ENCODE results near the gene TMEM185B.
"Not testable (repeated sequence)": the region's sequence is repeated elsewhere in the genome, so short reads cannot be mapped to it uniquely, and the experiment has no call there.

Gene TMEM185B

DNA sequence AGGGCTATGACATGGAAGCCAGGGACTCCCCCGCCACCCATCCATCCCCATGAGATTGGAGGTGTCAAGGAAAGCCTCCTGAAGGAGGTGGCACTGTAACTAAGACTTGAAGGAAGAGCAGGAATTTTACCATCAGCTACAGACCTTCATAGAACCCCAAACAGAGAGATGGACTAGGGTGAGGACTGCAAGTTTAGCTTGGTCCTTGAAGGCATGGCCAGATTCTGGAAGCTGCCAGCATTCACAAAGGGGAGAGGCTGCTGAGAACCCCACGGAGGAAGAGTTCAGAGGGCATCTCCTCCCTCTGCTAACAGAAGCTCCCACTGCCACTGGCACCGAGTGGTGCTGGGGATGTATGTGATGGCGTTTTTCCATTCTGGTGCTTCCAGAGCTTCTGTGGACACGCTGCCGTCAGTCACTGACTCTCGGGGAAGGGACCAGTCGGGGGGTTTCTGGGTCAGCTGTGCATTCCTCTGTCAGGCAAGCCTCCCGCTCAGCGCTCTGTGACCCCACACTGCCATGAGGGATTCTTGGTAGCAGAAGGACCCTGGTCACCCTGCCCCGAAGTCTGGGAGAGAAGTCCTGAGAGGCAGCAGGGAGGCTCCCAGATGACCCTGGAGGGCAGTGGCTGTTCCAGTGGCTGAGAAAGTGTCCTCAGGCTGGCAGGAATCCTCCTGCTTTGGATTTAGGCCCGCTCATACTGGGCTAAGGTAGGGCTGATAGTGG, 18.1 kb downstream of the TMEM185B start:
- DNase-seq = no peak

DNA sequence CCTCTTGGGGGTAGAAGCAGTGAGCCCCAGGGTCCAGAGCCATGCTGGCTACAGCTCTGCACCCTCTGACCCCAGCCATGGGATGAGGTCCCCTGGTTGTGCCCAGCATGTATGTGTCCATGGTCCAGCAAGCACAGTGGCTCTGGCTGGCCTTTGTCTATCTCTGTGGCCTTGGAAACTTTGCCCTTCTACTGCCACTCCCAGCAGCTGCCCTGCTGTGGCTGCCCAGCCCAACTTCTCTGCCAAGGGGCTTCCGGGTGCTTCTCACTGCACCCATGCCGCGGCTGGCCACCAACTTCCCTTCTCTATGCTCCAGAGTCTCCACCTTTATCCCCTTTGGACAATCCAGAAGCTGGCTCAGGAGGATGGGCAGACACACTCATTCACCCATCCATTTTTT, 18.8 kb downstream of the TMEM185B start:
- no peak for DNase-seq

DNA sequence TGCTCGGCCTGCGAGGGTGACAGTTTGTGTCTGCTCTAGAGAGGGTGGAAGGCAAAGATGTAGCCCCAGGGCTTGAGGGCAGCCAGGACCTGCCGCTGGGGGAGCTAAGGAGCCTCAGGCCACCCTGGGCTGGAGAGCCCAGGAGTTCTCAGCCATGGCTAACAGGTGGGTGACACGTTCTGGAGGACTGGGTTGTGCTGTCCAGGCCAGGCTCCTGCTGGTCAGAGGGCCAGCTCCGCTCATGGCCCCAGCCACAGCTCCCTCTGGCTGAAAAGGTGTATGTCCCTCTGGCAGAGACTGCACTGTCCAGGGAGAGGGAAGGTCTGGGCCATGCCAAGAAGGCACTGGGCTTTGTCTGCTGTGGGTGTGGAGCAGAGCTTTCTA, 19.2 kb downstream of the TMEM185B start:
- no peak for DNase-seq

DNA sequence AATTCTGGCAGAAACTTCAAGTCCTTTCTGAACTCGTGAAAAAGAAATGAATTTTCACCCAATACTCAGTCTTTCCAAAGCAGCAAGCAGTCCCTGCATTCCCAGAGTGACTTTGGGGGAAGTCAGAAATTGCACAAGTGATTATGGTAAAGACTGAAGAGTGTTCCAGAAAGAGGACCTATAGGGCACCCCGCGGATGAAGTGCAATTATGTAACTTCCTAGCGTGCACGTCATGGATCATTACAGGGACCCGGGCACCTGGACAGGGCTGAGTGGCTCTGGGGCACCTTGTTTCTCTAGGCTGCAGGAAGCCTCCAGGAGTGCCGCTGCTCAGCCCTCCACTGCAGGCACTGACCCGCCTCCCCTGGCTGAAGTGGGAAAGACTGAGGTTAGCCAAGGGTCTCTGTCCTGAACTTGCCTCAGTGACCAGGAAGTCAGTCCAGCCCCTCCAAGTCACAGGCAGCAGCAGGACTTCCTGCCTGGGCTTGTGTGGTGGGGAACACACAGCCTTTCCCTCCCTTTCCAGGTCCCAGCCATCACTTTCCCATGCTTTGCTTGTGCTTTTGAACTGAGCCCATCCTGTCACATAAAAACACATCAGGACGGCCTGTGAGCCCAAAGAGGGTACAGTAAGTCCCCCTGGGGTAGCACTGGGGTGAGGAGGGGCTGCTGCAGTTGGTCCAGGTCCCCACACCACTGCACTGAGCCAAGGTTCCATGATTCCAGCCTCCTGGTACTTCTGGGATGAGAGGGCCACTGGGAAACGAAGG, 19.8 kb downstream of the TMEM185B start:
- no peak for DNase-seq

DNA sequence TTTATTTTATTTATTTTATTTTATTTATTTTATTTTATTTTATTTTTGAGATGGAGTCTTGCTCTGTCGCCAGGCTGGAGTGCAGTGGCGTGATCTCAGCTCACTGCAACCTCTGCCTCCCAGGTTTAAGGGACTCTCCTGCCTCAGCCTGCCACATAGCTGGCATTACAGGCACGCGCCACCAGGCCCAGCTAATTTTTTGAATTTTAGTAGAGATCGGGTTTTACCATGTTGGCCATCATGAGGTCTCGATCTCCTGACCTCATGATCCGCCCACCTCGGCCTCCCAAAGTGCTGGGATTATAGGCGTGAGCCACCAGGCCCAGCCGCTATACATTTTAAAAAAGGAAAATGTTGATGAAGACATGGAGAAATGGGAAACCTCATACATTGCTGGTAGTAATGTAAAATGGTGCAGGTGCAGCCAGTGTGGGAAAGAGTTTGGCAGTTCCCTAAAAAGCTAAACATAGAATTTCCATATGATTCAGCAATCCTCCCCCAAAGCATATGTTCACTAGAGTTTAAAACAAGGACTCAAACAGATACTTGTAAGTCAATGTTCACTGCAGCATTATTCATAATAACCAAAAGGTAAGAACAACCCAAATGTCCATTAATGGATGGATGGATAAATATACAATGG, 23.3 kb downstream of the TMEM185B start:
- not testable (repeated sequence) for DNase-seq

DNA sequence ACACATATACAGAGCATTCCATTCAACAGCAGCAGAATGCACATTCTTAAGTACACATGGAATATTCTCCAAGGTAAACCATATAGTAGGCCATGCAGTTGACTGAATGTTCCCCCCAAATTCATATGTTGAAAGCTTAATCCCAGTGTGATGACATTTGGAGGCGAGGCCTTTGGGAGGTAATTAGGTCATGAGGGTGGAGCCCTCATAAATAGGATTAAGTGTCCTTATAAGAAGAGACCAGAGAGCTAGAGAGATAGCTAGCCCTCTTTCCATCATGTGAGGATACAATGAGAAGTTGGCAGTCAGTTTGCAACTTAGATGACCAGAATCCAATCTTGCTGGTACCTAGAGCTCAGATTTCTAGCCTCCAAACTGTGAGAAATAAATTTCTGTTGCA, 27.6 kb downstream of the TMEM185B start:
- DNase-seq = no peak

DNA sequence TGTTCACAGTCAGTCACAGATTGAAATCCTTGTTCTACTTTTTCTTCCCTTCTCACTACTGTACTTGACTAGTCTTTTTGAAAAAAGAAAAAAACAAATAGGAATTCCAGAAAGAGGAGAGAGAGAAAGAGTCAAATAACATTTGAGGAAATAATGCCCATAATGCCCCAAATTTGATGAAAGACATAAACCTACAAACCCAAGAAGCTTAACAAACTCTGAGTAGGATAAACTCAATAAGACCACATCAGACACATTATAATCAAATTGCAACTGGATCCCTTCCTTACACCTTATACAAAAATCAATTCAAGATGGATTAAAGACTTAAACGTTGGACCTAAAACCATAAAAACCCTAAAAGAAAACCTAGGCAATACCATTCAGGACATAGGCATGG, 30.9 kb downstream of the TMEM185B start:
- DNase-seq = no peak

DNA sequence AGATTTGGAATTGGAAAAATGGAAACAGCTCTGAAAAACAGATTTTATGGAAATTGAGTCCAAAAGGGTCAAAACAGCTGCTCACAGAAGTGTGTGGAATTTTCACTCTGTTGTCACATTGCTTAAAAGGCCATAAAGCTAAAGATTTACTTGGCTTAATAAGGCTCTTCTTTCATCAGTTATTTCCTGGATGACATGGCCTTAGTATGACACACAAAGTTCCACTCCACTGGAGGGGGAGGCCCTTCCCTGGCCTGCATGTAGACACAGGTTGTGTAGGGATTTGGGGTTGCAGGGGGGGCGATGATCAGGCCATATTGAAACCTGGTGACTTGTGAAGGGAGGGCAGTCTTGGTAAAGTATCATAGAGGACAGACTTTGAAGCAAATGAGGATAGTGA, 34.0 kb downstream of the TMEM185B start:
- DNase-seq = no peak

DNA sequence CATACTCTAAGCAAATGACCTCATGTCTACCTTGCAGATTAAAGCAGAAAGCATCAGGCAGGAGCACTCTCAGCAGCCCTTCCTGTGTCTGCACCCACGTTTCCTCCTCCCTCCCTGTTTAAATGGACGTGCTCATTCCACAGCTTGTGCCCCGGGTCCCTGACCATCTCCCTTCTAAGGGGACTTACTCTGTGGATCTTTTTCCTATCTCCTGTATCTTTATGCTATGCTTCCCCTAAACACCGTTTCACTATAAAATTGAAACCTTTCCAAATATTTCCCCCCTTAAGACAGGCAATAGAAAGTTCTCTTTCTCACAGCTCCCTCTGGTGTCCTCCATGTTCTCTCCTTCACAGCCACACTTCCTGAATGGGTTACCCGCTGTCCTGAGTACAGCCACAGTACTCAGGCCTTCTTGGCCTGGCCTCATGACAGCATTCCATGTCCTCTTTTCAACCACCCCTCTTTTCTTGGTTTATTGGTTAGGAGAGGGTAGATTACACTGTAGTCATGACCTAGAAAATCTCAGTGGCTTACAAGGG, 41.1 kb downstream of the TMEM185B start:
- no peak for DNase-seq

DNA sequence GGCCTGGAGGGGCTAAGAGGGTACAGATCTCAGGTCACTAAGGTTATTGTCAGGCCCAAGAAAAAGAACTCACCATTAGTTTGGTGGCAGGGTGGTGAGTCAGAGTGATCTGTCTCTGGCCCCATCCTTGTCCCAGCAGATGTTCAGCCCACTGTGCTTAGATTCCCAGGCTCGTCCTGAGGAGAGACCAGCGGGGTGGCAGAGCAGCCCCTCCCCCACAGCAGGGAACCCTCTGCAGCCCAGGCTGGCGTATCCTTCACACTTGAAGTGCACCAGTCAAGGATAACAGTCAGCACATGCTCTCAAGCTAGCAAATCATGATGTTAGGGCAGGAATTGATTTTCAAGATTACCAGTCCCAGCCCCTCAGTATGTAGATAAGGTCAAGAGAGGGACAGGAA, 43.1 kb downstream of the TMEM185B start:
- no peak for DNase-seq

DNA sequence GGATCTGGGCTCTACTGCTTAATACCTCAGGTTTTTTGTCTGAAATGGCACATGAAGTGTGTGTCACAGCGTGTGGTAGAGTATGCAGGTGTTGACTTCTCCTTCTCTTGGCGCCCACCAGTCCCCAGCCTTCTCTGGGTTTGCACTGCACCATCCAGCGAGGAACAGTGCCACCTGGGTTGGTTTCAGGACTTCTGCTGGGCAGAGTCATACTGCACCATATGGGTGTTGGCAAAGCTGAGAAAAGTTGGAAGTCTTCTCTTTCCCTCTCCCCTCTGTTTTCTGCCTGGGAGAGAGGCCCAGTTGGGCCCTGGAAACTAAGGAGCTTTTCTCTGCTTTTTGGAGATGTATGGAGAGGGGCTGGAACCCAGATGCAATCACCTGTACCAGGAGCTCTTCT, 43.8 kb downstream of the TMEM185B start:
- no peak for DNase-seq

DNA sequence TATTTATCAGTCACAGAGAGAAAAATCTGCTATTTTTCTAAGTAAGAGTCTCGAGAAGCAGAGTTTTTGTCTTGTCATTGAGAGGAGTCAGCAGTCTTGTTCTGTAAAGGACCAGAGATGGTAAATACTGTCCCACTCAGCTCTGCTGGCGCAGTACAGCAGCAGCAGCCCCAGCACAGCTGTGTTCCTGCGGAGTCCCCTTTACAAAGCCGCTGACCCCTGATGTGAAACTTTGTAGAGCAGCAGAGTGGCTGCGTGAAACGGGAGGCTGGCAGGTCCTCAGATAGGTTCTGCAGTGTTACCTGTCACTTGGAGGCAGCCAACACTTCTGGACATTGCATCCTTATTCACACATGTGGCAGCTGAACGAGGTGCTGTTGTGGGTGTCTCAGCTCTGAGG, 45.2 kb downstream of the TMEM185B start:
- no peak for DNase-seq

DNA sequence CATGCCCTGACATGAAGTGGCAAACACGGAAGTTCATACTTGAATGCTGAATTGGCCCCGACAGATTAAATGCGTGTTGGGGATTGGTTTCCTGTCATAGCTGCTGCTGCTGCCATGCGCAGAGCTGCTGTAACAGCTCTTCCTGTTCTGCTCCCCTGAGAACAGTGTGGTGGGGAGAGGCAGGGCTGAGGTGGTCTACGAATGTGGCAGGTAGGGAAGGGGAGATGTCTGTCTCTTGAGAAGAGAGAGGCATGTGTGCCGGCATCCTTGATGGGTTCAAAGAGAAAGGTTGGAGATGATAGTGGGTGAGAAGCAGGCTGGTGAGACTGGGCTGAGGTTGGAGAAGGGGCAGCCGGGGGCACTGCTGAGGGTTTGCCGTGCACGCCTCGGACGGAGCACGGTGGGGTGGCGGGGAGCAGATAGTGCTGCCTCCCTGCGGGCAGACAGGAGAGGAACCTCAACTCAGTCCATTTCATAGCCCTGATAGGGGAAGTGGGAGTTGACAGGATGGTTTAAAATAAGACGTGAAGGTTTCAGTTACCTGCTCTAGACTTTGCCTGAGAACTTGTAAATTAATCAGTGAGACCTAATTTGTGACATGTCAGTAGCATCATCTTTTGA, 46.1 kb downstream of the TMEM185B start:
- DNase-seq = no peak

DNA sequence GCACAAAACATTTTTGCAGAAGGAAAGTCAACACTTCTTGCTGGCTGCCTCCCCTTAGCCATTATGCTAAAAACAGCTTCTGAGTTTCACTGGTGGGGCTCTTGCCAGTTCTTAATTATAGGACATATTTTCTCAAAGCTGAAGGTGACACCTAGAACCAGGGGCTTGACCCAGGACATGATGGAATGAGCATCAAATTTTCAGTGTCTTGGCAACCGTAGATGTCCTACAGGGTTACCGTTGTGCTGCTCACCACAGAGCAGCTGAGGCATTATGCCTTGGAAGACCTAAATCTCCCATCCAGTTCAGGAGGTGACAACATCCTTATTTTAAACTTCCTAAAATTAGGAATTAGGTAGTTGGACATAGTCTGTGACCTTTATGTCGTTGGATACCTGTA, 46.7 kb downstream of the TMEM185B start:
- no peak for DNase-seq

DNA sequence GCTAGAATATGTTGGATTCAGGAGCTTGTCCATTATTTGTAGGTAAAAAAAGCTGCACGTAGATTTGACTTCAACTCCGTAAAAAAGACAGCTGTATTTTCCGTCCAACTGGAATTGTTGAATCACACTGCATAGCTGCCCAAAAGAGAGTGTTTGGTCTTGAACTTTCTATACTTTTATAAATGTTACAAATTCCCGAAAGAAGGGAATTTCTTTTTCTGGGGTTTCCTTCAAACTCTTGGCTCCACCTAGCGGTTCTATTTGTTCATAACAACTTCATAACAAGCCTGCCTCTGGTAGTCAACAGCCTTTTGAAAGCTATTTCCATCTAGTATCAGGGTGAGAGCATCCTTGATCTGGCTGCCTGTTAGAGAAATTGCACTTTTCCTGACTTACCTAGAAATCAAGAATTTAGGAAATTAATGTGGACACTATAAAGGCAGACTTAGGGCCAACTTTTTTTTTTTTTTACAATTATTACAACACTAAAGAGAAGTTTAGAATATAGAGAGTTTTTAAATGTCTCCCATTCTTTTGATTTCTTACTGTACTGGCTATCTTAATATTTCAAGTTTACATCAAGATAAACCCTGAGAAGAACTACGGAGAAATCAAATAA, 48.1 kb downstream of the TMEM185B start:
- DNase-seq = no peak
